GM12878 (cell line): Measurements from ENCODE around the gene CRP.

Experiments
- DPF2 ChIP-seq: fragments of 450-650 bp; IDR thresholded peaks from 2 replicates; pipeline ENCODE4 v1.6.1; 2017; ENCODE audit warnings: mild to moderate bottlenecking
- EGR1 ChIP-seq, 2 experiments: IDR thresholded peaks; 1 replicate in 1 of 2; 2 replicates in 1 of 2; pipeline ENCODE4 v1.6.1; 2011 to 2012; ENCODE audit warnings: low read depth in 2 of 2, low read length in 2 of 2, borderline replicate concordance in 1 of 2, mild to moderate bottlenecking in 1 of 2, moderate library complexity in 1 of 2
- POLR2A ChIP-seq: IDR thresholded peaks from 2 replicates; pipeline ENCODE4 v1.6.1; 2011; ENCODE audit warnings: low read depth, mild to moderate bottlenecking, low read length
- RAD21 ChIP-seq: IDR thresholded peaks from 2 replicates; pipeline ENCODE4 v1.6.1; 2011; ENCODE audit warnings: mild to moderate bottlenecking, low read depth, low read length, moderate library complexity; ENCODE audit not compliant: insufficient read depth
- RFX5 ChIP-seq: IDR thresholded peaks from 2 replicates; pipeline ENCODE4 v1.6.1; 2011; ENCODE audit warnings: low read depth, low read length, improper control_type of control experiment
- YY1 ChIP-seq: IDR thresholded peaks from 2 replicates; pipeline ENCODE4 v1.6.1; 2011; ENCODE audit warnings: low read depth, mild to moderate bottlenecking, low read length
- ZNF207 ChIP-seq: fragments of 450-650 bp; IDR thresholded peaks from 2 replicates; pipeline ENCODE4 v1.6.1; 2014; ENCODE audit warnings: antibody characterized with exemption, mild to moderate bottlenecking, borderline replicate concordance
- TF ChIP-seq, protein P1 (sequence below): fragments of 450-650 bp; IDR thresholded peaks from 2 replicates; pipeline ENCODE4 v1.6.1; 2017; ENCODE audit warnings: mild to moderate bottlenecking
- TF ChIP-seq, protein P2 (sequence below), 3 experiments: IDR thresholded peaks in 2 of 3; conservative IDR thresholded peaks in 1 of 3; 2 replicates each; pipeline ENCODE4 v1.5.1; 2011; ENCODE audit warnings: low read depth in 3 of 3, low read length in 3 of 3, mild to moderate bottlenecking in 3 of 3, control low read depth in 2 of 3, moderate library complexity in 2 of 3, inconsistent platforms in 1 of 3, mixed read lengths in 1 of 3; ENCODE audit not compliant: control insufficient read depth in 2 of 3, insufficient read depth in 1 of 3; ENCODE audit errors: extremely low read depth in 1 of 3
- TF ChIP-seq, protein P3 (sequence below): IDR thresholded peaks from 2 replicates; pipeline ENCODE4 v1.6.1; 2011; ENCODE audit warnings: low read depth, low read length, improper control_type of control experiment, borderline replicate concordance

DNA sequence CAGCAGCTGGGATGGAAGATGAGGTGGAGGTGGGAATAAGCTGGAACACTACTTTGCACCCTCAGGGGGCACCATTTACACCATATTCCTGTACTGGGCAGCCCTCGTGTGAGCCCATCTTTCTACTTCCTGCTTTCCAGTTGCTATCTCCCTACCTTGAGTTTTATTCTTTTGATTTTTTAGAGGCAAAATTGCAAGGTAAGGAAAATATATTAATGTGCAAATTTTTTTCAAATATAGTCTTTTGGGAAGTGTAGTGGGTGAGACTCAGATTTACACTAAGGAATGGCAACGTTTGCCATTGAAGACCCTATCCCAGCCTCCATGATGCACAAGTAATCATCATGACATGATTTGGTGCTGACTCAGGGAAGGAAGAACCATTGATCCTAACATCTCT, 35.2 kb upstream of the CRP start:
- TF ChIP-seq, protein P1, sequence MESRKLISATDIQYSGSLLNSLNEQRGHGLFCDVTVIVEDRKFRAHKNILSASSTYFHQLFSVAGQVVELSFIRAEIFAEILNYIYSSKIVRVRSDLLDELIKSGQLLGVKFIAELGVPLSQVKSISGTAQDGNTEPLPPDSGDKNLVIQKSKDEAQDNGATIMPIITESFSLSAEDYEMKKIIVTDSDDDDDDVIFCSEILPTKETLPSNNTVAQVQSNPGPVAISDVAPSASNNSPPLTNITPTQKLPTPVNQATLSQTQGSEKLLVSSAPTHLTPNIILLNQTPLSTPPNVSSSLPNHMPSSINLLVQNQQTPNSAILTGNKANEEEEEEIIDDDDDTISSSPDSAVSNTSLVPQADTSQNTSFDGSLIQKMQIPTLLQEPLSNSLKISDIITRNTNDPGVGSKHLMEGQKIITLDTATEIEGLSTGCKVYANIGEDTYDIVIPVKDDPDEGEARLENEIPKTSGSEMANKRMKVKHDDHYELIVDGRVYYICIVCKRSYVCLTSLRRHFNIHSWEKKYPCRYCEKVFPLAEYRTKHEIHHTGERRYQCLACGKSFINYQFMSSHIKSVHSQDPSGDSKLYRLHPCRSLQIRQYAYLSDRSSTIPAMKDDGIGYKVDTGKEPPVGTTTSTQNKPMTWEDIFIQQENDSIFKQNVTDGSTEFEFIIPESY: no peak
- TF ChIP-seq, protein P2, sequence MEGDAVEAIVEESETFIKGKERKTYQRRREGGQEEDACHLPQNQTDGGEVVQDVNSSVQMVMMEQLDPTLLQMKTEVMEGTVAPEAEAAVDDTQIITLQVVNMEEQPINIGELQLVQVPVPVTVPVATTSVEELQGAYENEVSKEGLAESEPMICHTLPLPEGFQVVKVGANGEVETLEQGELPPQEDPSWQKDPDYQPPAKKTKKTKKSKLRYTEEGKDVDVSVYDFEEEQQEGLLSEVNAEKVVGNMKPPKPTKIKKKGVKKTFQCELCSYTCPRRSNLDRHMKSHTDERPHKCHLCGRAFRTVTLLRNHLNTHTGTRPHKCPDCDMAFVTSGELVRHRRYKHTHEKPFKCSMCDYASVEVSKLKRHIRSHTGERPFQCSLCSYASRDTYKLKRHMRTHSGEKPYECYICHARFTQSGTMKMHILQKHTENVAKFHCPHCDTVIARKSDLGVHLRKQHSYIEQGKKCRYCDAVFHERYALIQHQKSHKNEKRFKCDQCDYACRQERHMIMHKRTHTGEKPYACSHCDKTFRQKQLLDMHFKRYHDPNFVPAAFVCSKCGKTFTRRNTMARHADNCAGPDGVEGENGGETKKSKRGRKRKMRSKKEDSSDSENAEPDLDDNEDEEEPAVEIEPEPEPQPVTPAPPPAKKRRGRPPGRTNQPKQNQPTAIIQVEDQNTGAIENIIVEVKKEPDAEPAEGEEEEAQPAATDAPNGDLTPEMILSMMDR (IDR thresholded peaks at IDR 0.05 in 2 of 3, conservative IDR thresholded peaks at IDR 0.05 in 1 of 3; ENCODE audit: control insufficient read depth in 2 of 3, extremely low read depth in 1 of 3, insufficient read depth in 1 of 3, low read depth in 3 of 3, low read length in 3 of 3): no peak
- TF ChIP-seq ZNF207 (no peak), DPF2 (no peak), YY1 (no peak), EGR1 (IDR thresholded peaks at IDR 0.05; ENCODE audit: borderline replicate concordance in 1 of 2, low read depth in 2 of 2, low read length in 2 of 2) (no peak), RFX5 (no peak), RAD21 (no peak), POLR2A (no peak)
- TF ChIP-seq, protein P3, sequence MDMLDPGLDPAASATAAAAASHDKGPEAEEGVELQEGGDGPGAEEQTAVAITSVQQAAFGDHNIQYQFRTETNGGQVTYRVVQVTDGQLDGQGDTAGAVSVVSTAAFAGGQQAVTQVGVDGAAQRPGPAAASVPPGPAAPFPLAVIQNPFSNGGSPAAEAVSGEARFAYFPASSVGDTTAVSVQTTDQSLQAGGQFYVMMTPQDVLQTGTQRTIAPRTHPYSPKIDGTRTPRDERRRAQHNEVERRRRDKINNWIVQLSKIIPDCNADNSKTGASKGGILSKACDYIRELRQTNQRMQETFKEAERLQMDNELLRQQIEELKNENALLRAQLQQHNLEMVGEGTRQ: no peak
